Motor neuron (in vitro differentiated cells): ENCODE results near the gene UVRAG. TPM values are rescaled to one million over a fixed set of nuclear protein-coding genes. Genes with fewer than 3 reads are reported as not detected.
A peak's percentile ranks its signal among the peaks of the same experiment; 100 is the strongest.

Experiments used
- ATAC-seq, 8 experiments: fragments of 200-7000 bp; cut with Tn5 transposase; replicated peaks in 6 of 8; 2 replicates each; pipeline ENCODE4 v1.8.0; 2021; ENCODE audit warnings: mild to moderate bottlenecking in 8 of 8, moderate library complexity in 8 of 8
- H3K27ac ChIP-seq, 2 donors: fragments of 250-450 bp; sonication (Bioruptor Pico); 2 replicates each; pipeline ENCODE4 v1.9.0; 2021; ENCODE audit warnings: antibody characterized with exemption in 2 of 2, mild to moderate bottlenecking in 2 of 2, moderate library complexity in 1 of 2
- H3K4me1 ChIP-seq, 2 donors: fragments of 250-450 bp; sonication (Bioruptor Pico); replicated peaks in 1 of 2; 2 replicates each; pipeline ENCODE4 v1.6.1; 2021; ENCODE audit warnings: antibody characterized with exemption in 2 of 2, mild to moderate bottlenecking in 2 of 2, moderate library complexity in 1 of 2
- H3K4me3 ChIP-seq, 5 donors: fragments of 250-450 bp; sonication (Bioruptor Pico); 2 replicates each; pipeline ENCODE4 v1.9.0; 2021; ENCODE audit warnings: antibody characterized with exemption in 5 of 5, mild to moderate bottlenecking in 5 of 5, moderate library complexity in 4 of 5
- WGBS, 10 experiments: fragments of 450-650 bp; shearing (Covaris generic); methylation state at CpG; one replicate each; pipeline ENCODE4 v1.0.0; 2022; 5-methylcytosine and 5-hydroxymethylcytosine counted together
- in situ Hi-C, 9 experiments: fragments of 400-800 bp; cut with MboI; loops; one replicate each; pipeline ENCODE4 v1.15.0; 2021; ENCODE audit warnings: low sequenced_read_pairs in 9 of 9, low pct_unique_long_range_greater_than_20kb in 2 of 9; ENCODE audit not compliant: unreplicated experiment in 9 of 9
- total RNA-seq, 8 experiments: library from RNA; unstranded; fragments of 300-600 nt; gene quantifications; 2 replicates each; pipeline versions ENCODE4 v1.2.3 to v1.2.4, GENCODE V29; 2022

UVRAG gene
- total RNA-seq, 8 experiments from 2014 or later: 17.2 to 24.4 (median 19.6) TPM

DNA sequence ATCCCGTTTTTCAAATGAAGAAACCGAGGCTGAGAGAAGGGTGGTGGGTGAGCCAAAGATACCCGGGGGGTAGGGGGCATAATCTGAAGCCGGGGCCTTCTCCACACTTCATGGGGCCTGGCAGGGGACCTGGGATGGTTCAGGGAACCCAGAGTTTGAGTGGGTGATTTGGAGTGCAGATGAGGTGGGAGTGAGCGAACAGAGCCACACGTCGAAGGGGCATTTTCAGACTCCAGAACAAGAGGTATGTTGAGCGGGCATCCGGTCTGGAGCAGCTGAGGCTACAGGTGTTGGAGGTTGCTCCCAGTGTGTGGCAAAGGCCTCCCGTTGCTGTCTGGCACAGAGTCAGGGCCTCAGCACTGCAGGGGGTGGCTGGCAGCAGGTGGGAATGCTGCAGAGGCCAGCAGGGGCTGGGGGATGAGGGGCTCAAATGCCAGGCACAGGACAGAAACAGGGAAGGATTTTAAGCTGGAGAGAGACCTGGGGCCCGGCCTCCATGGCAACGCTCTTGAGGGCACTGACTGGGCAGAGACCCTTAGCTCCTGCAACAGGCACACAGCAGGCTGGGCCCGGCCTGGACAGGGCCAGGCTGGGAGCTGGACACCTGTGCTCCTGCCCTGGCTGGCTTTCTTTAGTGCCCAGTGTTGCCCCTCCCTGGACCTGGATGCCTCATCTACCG is 345.1 kb downstream of the UVRAG start:
- WGBS, 10 experiments: 80 to 100% methylated on average over 1 to 2 of the region's 14 CpGs; no CpG with 5 or more reads in 8 of the 10 experiments
- Histone ChIP-seq H3K27ac (no peak overlapping the region), H3K4me3 (no peak overlapping the region), H3K4me1 (peaks cover 22 to 29% of the 10 kb centered on the region in 2 donors)
- ATAC-seq: no peak
- in situ Hi-C loops: loop anchor here in 1 of 9 experiments (25.0 kb wide), 1 partner anchor 248 kb away; no protein-coding TSS in a partner anchor

DNA sequence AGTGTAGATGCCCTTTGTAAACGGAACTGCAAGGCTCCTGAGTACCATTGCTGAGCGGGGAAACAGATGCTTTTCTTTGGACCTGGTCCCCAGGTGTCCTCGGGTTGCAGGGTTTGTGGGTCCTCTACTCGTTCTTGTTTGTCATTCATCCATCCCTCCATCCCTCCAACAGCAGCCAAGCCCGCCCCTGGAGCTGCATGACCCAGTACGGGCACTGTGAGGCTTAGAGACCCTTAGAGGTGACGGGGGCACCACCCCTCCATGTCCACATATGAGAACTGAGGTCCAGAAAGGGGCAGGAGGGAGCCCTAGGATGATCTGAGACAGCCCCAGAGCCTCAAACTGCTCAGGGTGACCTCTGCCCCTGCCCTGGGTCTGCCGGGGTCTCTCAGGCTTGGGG is 345.8 kb downstream of the UVRAG start:
- in situ Hi-C loops: loop anchor here in 1 of 9 experiments (25.0 kb wide), 1 partner anchor 249 kb away; no protein-coding TSS in a partner anchor
- no peak for ATAC-seq
- Histone ChIP-seq H3K27ac (peak overlapping the region; percentile 52 to 76), H3K4me1 (peaks cover 22 to 29% of the 10 kb centered on the region in 2 donors), H3K4me3 (no peak overlapping the region)
- 100% methylated on average over 2 of the region's 8 CpGs; no CpG with 5 or more reads in 9 of the 10 experiments for WGBS, 10 experiments

DNA sequence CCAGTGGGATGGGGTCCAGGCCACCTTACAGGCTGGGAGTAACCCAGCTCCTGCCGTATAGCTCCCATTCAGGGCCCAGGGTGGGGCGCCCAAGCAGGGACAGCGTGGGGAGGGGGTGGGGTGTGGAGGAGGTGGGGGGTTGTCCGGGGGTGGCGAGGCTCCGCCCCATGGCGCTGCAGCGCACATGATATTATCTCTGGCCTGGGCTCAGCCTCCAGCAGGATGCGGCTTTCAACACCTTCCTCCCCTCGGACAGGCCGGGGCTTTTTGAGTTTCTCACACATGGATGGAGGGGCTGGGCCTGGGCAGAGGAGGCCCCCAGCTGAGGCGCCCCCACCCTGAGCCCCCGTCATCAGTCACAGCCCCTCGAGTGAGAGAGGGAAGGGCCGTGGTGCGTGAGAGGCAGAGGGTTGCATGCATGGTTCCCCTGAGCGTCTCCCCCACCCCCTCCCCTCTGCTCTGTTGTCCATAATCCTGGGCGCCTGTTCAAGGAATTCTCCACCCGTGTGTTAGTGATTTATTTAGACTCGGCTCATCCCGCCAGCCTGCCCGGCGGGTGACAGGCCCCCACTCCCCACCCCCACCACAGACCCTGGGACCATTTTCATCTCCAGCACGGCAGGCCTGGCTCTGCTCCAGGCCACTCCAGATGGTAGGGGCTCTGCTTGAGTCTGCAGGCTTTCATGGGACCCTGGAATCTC is 346.4 kb downstream of the UVRAG start:
- WGBS, 10 experiments: no CpG with 5 or more reads among the region's 24 CpGs
- Histone ChIP-seq H3K4me3 (no peak overlapping the region), H3K4me1 (peaks cover 22 to 29% of the 10 kb centered on the region in 2 donors), H3K27ac (peak overlapping the region; percentile 52 to 76)
- in situ Hi-C loops: loop anchor here in 1 of 9 experiments (25.0 kb wide), 1 partner anchor 249 kb away; no protein-coding TSS in a partner anchor
- peak; percentile 57 to 90 (median 86) for ATAC-seq

DNA sequence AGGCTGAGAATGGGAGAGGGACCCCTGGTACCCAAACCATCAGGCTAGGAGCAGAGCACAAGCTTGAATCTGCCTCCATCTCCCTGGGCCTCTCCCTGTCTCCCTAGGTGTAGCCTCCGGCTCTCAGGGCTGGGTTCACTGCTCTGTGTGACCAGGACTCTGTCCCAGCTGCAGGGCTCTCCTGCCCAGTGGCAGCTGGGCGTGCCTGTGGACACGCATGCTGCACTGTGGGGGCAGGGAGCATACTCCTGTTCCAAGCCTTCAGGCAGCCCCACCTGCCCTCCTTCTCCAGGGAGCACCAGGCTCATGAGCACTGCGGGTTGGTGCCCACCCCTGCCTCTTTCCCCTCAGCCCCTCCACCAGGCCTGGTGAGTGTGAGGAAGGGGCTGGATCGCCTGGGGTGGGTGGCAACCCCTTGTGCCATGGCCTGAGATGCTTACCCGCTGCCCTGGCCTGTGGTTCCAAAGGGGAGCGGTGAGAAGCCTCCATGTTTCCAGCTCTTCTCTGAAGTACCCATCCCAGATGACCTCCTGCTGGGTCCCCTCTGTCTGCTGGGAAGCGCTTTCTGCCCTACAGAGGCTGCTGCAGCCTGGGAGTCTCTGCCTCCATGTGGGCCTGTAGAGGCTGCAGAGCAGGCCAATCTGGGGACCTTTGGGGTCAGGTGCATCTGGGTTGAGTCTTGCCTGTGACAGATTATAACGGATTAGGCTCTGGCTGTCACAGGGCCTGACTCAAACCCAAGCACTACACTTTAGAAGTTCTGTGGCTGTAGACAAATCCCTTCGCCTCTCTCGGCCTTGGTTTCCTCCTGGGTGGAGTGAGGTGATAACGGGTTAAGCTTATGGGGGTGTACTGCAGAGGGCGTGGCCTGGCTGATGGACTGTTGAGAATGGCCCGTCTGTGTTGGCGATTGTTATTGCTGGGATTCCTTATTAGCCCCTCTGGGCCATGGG is 347.6 kb downstream of the UVRAG start:
- Histone ChIP-seq H3K27ac (peak overlapping the region in 1 of 2 donors; percentile 15), H3K4me1 (peaks cover 22 to 29% of the 10 kb centered on the region in 2 donors), H3K4me3 (no peak overlapping the region)
- ATAC-seq: peak in 3 of 8 experiments; percentile 36 to 84 (median 80)
- WGBS, 10 experiments: 42 to 95% (median 74%) methylated on average over 3 to 4 of the region's 15 CpGs; no CpG with 5 or more reads in 5 of the 10 experiments
- in situ Hi-C loops: loop anchor here in 1 of 9 experiments (25.0 kb wide), 1 partner anchor 250 kb away; no protein-coding TSS in a partner anchor

DNA sequence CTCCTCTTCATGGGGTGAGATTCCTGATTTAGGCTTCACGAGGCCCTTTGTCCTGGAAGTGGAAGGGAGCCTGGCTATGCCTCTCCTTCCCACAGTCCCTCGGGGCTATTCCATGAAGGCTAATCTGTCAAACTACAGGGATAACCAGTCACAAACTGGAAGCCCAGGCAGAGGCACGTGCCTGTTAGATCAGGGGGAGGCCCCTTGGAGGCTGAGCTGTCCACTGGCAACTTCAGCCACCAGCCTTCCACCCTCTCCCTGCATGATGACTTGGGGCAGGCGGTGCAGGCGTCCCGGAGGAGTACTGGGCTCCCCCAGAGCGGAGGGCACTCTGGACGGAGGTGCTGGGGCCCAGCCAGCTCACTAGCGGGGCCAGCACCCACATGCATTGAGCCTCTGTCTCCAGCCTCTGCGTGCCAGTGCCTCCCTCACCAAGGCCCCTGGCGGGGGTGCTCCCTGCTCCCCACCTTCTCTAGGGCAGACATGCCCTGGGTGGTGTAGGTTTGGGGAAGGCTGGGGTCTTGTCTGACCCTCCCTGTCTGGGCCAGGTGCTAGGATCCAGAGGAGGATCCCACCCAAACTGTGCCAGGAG is 348.4 kb downstream of the UVRAG start:
- H3K4me3 ChIP-seq: no peak overlapping the region
- H3K4me1 ChIP-seq: peaks cover 22 to 29% of the 10 kb centered on the region in 2 donors
- peak in 1 of 8 experiments; percentile 9 for ATAC-seq
- WGBS, 10 experiments: 60 to 83% (median 73%) methylated on average over 1 to 4 of the region's 11 CpGs; no CpG with 5 or more reads in 6 of the 10 experiments
- H3K27ac ChIP-seq: no peak overlapping the region
- in situ Hi-C loops: loop anchor here in 1 of 9 experiments (25.0 kb wide), 1 partner anchor 251 kb away; no protein-coding TSS in a partner anchor

- Histone ChIP-seq H3K4me1 (peaks cover 22 to 29% of the 10 kb centered on the region in 2 donors), H3K4me3 (no peak overlapping the region), H3K27ac (no peak overlapping the region)
- WGBS, 10 experiments: 60 to 96% (median 80%) methylated on average over 1 to 4 of the region's 13 CpGs; no CpG with 5 or more reads in 7 of the 10 experiments
- in situ Hi-C loops: loop anchor here in 1 of 9 experiments (25.0 kb wide), 1 partner anchor 252 kb away; no protein-coding TSS in a partner anchor
- no peak for ATAC-seq
These were observed 349.1 kb downstream of the UVRAG start for GRCh38 chr11:76164081-76164480.

GRCh38 chr11:76164861-76165751 is 350.1 kb downstream of the UVRAG start:
- WGBS, 10 experiments: 53 to 60% methylated on average over 1 to 3 of the region's 50 CpGs; no CpG with 5 or more reads in 8 of the 10 experiments
- no peak overlapping the region for H3K4me3 ChIP-seq
- H3K27ac ChIP-seq: no peak overlapping the region
- H3K4me1 ChIP-seq: peaks cover 22 to 29% of the 10 kb centered on the region in 2 donors
- no peak for ATAC-seq
- in situ Hi-C loops: loop anchor here in 1 of 9 experiments (25.0 kb wide), 1 partner anchor 253 kb away; no protein-coding TSS in a partner anchor

DNA sequence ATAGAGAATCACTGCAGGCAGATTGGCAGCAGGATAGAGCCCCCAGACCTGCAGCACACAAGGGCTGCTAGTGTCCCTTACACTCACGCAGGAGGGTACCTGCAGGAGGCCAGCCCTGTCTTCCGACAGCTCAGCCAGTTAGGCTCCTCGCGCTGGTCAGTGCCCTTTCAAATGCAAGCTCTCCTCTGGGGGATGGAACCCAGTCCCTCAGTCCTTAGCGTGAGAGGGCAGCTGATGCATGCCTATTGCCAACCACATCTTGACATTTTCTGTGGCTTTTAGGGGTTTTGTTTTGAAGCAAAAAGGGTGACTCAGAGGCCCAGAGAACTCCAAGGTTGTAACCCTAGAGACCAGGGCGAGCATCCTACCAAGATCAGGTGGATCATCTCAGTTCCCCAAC is 351.3 kb downstream of the UVRAG start:
- no peak for ATAC-seq

DNA sequence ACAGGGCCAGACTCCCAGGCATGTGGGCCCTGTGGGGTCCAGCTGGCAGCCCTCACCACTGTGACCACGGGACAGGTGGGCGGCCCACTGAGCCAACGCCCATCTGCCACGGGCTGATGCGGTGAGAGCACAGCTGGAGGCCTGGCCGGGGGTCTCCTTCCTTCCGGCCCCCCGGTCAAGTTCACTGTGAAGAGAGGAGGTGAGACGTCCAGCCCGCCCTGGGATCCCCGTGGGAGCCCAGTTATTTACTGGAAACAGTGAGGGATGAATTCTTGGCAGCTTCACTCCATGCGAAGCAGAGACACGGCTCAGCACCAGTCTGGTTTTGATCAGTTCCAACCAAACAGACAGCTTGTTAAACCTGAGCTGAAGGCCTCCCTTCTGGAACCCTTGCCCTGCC is 352.6 kb downstream of the UVRAG start:
- ATAC-seq: peak in 1 of 8 experiments; percentile 33

More for the DNA sequence above, 351.3 kb downstream of the UVRAG start:
- Histone ChIP-seq H3K4me3 (no peak overlapping the region), H3K27ac (no peak overlapping the region), H3K4me1 (peaks cover 18 to 22% of the 10 kb centered on the region in 2 donors)
- WGBS, 10 experiments: 20 to 90% (median 32%) methylated on average over 2 to 5 of the region's 6 CpGs; no CpG with 5 or more reads in 2 of the 10 experiments
- in situ Hi-C loops: loop anchor here in 1 of 9 experiments (25.0 kb wide), 1 partner anchor 254 kb away; no protein-coding TSS in a partner anchor

DNA sequence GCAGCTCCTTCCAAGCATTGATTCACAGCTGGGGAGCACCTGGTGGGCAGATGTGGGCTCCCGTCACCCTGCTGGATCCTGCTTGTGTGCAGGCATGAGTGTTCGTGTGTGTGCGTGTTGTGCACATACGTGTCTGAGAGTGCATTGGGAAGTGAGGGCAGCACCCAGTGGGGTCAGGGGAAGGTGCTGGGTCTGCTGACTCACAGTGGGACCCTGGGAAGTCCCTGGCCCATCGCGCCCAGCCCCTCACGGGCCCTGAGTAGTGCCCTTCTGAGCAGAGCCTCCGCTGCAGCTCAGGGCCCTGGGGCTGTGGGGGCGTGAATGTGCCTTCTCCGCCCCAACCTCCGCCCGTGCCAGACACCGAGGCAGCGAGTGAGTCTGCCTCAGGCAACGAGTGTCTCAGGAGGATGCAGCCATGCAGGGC is 354.5 kb downstream of the UVRAG start:
- H3K4me1 ChIP-seq: peaks cover 10% of the 10 kb centered on the region in 2 donors
- H3K4me3 ChIP-seq: no peak overlapping the region
- 82 to 85% methylated on average over 4 to 9 of the region's 15 CpGs; no CpG with 5 or more reads in 8 of the 10 experiments for WGBS, 10 experiments
- H3K27ac ChIP-seq: no peak overlapping the region
- ATAC-seq: peak in 2 of 8 experiments; percentile 30 to 85
- in situ Hi-C loops: loop anchor here in 1 of 9 experiments (25.0 kb wide), 1 partner anchor 257 kb away; no protein-coding TSS in a partner anchor

More for the DNA sequence above, 352.6 kb downstream of the UVRAG start:
- in situ Hi-C loops: loop anchor here in 1 of 9 experiments (25.0 kb wide), 1 partner anchor 255 kb away; no protein-coding TSS in a partner anchor
- Histone ChIP-seq H3K4me1 (peaks cover 12 to 13% of the 10 kb centered on the region in 2 donors), H3K27ac (no peak overlapping the region), H3K4me3 (no peak overlapping the region)
- WGBS, 10 experiments: 76 to 100% (median 93%) methylated on average over 1 to 8 of the region's 13 CpGs; no CpG with 5 or more reads in 5 of the 10 experiments

- H3K27ac ChIP-seq: no peak overlapping the region
- no peak overlapping the region for H3K4me3 ChIP-seq
- no CpG with 5 or more reads among the region's 4 CpGs for WGBS, 10 experiments
- peak in 2 of 8 experiments; percentile 37 to 63 for ATAC-seq
- H3K4me1 ChIP-seq: peaks cover 10 to 15% of the 10 kb centered on the region in 2 donors
- in situ Hi-C loops: loop anchor here in 1 of 9 experiments (25.0 kb wide), 1 partner anchor 258 kb away; no protein-coding TSS in a partner anchor
These were observed 355.5 kb downstream of the UVRAG start for GRCh38 chr11:76170468-76170867.
